ENCODE measurements around the gene AP1G2. TPM values are rescaled to one million over a fixed set of nuclear protein-coding genes. Genes with fewer than 3 reads are reported as not detected.

The AP1G2 gene
- total RNA-seq, 4 donors from 2014 or later, result 38.9 to 98.8 (median 68.8) TPM

DNA sequence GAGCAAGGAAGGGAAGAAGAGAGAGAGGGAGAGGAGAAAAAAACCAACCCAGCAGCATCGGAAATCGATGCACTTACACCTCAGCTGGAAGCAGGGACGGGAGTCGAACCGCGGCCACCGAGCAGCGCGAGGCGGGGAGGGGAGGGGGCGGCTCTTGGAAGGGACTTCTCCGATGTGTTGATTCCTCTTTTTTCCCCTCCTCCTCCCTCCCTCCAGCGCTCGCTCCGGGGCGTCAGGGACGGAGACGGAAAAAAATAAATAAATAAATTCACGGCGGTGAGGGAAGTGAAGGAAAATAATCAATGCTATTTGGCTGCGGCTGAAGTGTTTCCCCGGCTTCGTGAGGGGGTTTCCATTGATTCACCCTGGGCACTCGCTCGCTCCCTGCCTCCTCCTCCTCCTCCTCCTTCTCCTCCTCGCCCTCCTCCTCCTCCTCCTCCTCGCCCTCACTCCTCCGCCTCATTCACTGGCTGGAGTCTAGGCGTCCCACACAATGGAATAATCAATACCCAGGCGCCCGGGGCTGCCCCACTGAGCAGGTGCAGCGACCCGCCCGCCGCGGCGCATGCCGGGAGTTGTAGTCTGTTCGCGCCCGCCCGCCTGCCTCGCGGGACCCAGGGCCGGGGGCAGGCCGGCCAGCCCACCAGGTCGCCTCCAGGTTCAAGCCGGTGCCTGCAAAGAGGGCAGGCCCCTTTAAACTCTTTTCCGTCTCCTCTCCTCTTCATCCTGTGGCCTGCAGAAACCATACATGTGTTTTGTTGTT, 16.1 kb downstream of the AP1G2 start, which contains the start of gene ZFHX2:
TSS of gene ZFHX2 (minus strand) at position 500 of the 763 bp plus-strand sequence. CDS start 16,440 bp downstream, outside the sequence.
- intact Hi-C loops (cut with DNase I; ENCODE audit: low total_unique reads), result no loop called here
- Histone ChIP-seq H3K4me1 (no peaks in the 10 kb centered on the region), H3K4me3 (peak within 1 kb of the TSS; percentile 39 to 54), H3K9me3 (no peaks in the 10 kb centered on the region), H3K27me3 (no peaks in the 10 kb centered on the region), H3K36me3 (no peaks in the 10 kb centered on the region), H3K27ac (peak within 1 kb of the TSS in 1 of 2 donors; percentile 47)
- TF ChIP-seq POLR2A (IDR thresholded peaks at IDR 0.05), result no peak
- TF ChIP-seq, protein P1, sequence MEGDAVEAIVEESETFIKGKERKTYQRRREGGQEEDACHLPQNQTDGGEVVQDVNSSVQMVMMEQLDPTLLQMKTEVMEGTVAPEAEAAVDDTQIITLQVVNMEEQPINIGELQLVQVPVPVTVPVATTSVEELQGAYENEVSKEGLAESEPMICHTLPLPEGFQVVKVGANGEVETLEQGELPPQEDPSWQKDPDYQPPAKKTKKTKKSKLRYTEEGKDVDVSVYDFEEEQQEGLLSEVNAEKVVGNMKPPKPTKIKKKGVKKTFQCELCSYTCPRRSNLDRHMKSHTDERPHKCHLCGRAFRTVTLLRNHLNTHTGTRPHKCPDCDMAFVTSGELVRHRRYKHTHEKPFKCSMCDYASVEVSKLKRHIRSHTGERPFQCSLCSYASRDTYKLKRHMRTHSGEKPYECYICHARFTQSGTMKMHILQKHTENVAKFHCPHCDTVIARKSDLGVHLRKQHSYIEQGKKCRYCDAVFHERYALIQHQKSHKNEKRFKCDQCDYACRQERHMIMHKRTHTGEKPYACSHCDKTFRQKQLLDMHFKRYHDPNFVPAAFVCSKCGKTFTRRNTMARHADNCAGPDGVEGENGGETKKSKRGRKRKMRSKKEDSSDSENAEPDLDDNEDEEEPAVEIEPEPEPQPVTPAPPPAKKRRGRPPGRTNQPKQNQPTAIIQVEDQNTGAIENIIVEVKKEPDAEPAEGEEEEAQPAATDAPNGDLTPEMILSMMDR (IDR thresholded peaks at IDR 0.05), result no peak
- DNase-seq, result peak in 1 of 2 donors; percentile 50

GRCh38 chr14:23550812-23551265, 16.8 kb downstream of the AP1G2 start:
- Histone ChIP-seq H3K9me3 (no peaks in the 10 kb centered on the region), H3K27ac (peak overlapping the region in 1 of 2 donors; percentile 47), H3K4me1 (no peaks in the 10 kb centered on the region), H3K27me3 (no peaks in the 10 kb centered on the region), H3K4me3 (peak overlapping the region; percentile 39 to 54), H3K36me3 (no peaks in the 10 kb centered on the region)
- no peak for DNase-seq
- intact Hi-C loops (cut with DNase I; ENCODE audit: low total_unique reads), result no loop called here
- TF ChIP-seq, protein P1 (IDR thresholded peaks at IDR 0.05), result no peak
- no peak for TF ChIP-seq POLR2A (IDR thresholded peaks at IDR 0.05)

- intact Hi-C loops (cut with DNase I; ENCODE audit: low total_unique reads), result no loop called here
- no peaks in the 10 kb centered on the region for H3K9me3 ChIP-seq
- no peaks in the 10 kb centered on the region for H3K4me1 ChIP-seq
- DNase-seq, result no peak
- no peak for TF ChIP-seq POLR2A (IDR thresholded peaks at IDR 0.05)
- TF ChIP-seq, protein P1 (IDR thresholded peaks at IDR 0.05), result no peak
- no peaks in the 10 kb centered on the region for H3K27me3 ChIP-seq
- H3K4me3 ChIP-seq, result peak overlapping the region; percentile 39 to 54
- no peak overlapping the region for H3K27ac ChIP-seq
- H3K36me3 ChIP-seq, result no peaks in the 10 kb centered on the region
These were observed 17.3 kb downstream of the AP1G2 start for GRCh38 chr14:23550131-23550811.

DNA sequence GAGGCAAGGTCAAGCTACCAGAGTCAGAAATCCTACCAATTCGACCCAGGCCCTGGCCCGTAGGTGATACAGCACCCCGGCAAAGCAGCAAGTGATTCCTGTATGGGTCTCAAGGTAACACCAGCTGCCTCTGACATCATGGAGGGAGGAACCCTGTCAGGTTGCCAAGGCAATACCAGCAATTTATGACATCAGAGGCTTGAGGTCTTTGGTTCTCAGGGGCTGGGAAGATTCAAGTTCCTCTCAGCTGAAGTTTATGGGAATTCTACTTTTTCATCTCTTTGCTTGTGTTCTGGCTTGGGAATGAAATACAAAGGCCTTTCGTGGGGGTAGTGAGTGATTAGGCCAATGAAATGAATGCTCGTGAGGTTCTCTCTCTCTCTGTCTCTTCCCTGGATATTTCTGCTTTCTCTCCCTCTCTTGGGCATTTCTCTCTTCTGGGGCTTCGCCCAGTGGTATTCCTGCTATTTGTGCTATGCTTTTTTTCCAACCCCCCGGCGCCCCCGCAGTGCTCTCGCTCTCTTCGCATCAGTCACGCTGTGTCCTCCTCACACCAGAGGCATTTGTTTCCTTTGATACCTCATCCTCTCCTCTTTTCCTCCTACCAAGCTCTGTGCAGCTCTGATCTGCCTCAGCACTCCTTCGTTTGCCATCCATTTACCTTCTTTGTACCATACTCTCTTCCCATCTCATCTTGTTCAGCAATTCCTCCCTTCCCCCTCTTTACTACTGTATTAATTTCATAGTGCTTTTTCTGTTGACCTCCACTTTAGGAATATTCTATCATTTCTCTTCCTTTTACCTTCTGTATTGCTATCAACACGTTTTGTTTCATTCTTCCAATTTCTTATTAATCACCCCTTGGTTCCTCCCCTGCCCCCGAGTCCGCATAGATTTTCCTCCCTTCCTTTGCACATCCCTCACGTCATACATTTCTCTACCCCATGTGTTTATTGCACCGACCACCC, 19.0 kb downstream of the AP1G2 start:
- Histone ChIP-seq H3K27me3 (no peaks in the 10 kb centered on the region), H3K27ac (peak overlapping the region in 1 of 2 donors; percentile 43), H3K9me3 (no peaks in the 10 kb centered on the region), H3K4me1 (no peaks in the 10 kb centered on the region), H3K36me3 (no peaks in the 10 kb centered on the region), H3K4me3 (no peak overlapping the region)
- no peak for TF ChIP-seq POLR2A (IDR thresholded peaks at IDR 0.05)
- TF ChIP-seq, protein P1 (IDR thresholded peaks at IDR 0.05), result no peak
- DNase-seq, result no peak
- intact Hi-C loops (cut with DNase I; ENCODE audit: low total_unique reads), result no loop called here

Measured in uterus (tissue), 4 donors.